DMS53 treated with DMSO at 0.1 percent for 48 hours (cell line): ENCODE data around the gene OR4C12.
"Not testable (repeated sequence)": the region's sequence is repeated elsewhere in the genome, so short reads cannot be mapped to it uniquely, and the experiment has no call there.

Experiments used
- DNase-seq: peaks from one replicate; lab custom pipeline; 2025; ENCODE audit not compliant: unreplicated experiment; lab: John Stamatoyannopoulos, UW

Gene OR4C12

GRCh38 chr11:49982435-49982834, at the start of gene OR4C12:
Gene OR4C12 (minus strand): TSS chr11:49982535. CDS start chr11:49982501, 34 bp downstream.
- DNase-seq: not testable (repeated sequence)

GRCh38 chr11:50030193-50030592, 47.9 kb upstream of the OR4C12 start:
- no peak for DNase-seq

GRCh38 chr11:49995565-49995964, 13.2 kb upstream of the OR4C12 start:
- peak; percentile 50 for DNase-seq

- DNase-seq: not testable (repeated sequence)
These were observed 8.9 kb downstream of the OR4C12 start for GRCh38 chr11:49973439-49973838.

- no peak for DNase-seq
These were observed 30.2 kb downstream of the OR4C12 start, which contains the start of gene OR4C13 for GRCh38 chr11:49952091-49952490. Gene OR4C13 (plus strand): TSS chr11:49952391. CDS start chr11:49952423, 32 bp downstream.

GRCh38 chr11:49948701-49949100, 33.6 kb downstream of the OR4C12 start:
- not testable (repeated sequence) for DNase-seq
